ENCODE results near the gene MEAK7.

MEAK7 gene

GRCh38 chr16:84514295-84514873 is 9.9 kb upstream of the MEAK7 start:
- no peak for DNase-seq (ENCODE audit: extremely low spot score)
- CTCF ChIA-PET = interaction anchor here (0.6 to 13.3 kb wide), 7 partner anchors 8 to 237 kb away, joined by 3 to 172 read pairs (median 4); partner anchors contain the start of genes COTL1 and MEAK7
- POLR2A ChIA-PET = interaction anchor here (1.5 kb wide), 1 partner anchor 86 kb away, joined by 4 read pairs; no protein-coding TSS in a partner anchor
- TF ChIP-seq, protein P1, sequence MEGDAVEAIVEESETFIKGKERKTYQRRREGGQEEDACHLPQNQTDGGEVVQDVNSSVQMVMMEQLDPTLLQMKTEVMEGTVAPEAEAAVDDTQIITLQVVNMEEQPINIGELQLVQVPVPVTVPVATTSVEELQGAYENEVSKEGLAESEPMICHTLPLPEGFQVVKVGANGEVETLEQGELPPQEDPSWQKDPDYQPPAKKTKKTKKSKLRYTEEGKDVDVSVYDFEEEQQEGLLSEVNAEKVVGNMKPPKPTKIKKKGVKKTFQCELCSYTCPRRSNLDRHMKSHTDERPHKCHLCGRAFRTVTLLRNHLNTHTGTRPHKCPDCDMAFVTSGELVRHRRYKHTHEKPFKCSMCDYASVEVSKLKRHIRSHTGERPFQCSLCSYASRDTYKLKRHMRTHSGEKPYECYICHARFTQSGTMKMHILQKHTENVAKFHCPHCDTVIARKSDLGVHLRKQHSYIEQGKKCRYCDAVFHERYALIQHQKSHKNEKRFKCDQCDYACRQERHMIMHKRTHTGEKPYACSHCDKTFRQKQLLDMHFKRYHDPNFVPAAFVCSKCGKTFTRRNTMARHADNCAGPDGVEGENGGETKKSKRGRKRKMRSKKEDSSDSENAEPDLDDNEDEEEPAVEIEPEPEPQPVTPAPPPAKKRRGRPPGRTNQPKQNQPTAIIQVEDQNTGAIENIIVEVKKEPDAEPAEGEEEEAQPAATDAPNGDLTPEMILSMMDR (IDR thresholded peaks at IDR 0.05; ENCODE audit: control extremely low read depth, extremely low read depth, low read depth, missing control alignments) = no peak

GRCh38 chr16:84513666-84514065 is 9.2 kb upstream of the MEAK7 start:
- ChIA-PET CTCF (interaction anchor here (1.0 to 13.3 kb wide), 7 partner anchors 8 to 457 kb away, joined by 3 to 172 read pairs (median 4); partner anchors contain the start of genes COTL1 and MEAK7), POLR2A (interaction anchor here (1.5 kb wide), 1 partner anchor 87 kb away, joined by 4 read pairs; no protein-coding TSS in a partner anchor)
- TF ChIP-seq, protein P1 (IDR thresholded peaks at IDR 0.05; ENCODE audit: control extremely low read depth, extremely low read depth, low read depth, missing control alignments) = no peak
- DNase-seq (ENCODE audit: extremely low spot score) = no peak

GRCh38 chr16:84513123-84513522 is 8.7 kb upstream of the MEAK7 start:
- POLR2A ChIA-PET = no interaction called here
- TF ChIP-seq, protein P1 (IDR thresholded peaks at IDR 0.05; ENCODE audit: control extremely low read depth, extremely low read depth, low read depth, missing control alignments) = no peak
- no peak for DNase-seq (ENCODE audit: extremely low spot score)
- CTCF ChIA-PET = interaction anchor here (1.0 to 13.3 kb wide), 6 partner anchors 8 to 458 kb away, joined by 3 to 172 read pairs (median 6); partner anchors contain the start of genes COTL1 and MEAK7

DNA sequence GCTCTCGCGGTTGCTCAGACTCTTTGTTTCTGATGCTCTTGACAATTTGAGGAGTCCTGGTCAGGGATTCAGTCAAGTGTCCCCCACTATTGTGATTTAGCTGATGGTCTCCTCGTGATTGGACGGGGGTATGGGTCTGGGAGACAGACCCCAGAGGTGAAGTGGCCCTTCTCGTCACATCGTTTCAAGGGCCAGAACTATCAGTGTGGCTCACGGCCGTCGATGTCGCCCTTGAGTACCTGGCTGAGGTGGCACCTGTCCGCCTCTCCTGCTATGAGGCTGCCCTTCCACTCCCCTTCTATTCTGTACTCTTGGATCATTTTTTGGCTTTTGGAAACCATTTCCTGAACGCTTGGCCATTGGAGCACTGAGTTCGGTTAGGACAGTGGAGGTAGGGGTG is 7.4 kb upstream of the MEAK7 start:
- CTCF ChIA-PET = interaction anchor here (0.9 to 13.3 kb wide), 14 partner anchors 9 to 227 kb away, joined by 3 to 172 read pairs (median 5); partner anchors contain the start of gene COTL1
- TF ChIP-seq, protein P1 (IDR thresholded peaks at IDR 0.05; ENCODE audit: control extremely low read depth, extremely low read depth, low read depth, missing control alignments) = no peak
- no peak for DNase-seq (ENCODE audit: extremely low spot score)
- POLR2A ChIA-PET = no interaction called here

- POLR2A ChIA-PET = no interaction called here
- CTCF ChIA-PET = interaction anchor here (0.7 to 13.3 kb wide), 40 partner anchors 8 to 555 kb away, joined by 3 to 172 read pairs (median 5); partner anchors contain the start of genes COTL1 and KLHL36
- DNase-seq (ENCODE audit: extremely low spot score) = peak; percentile 67
- TF ChIP-seq, protein P1 (IDR thresholded peaks at IDR 0.05; ENCODE audit: control extremely low read depth, extremely low read depth, low read depth, missing control alignments) = peak; percentile 79
Observed at GRCh38 chr16:84511180-84511800, 6.8 kb upstream of the MEAK7 start.

- ChIA-PET POLR2A (no interaction called here), CTCF (interaction anchor here (1.0 to 13.3 kb wide), 7 partner anchors 31 to 553 kb away, joined by 3 to 172 read pairs (median 5); partner anchors contain the start of gene COTL1)
- TF ChIP-seq, protein P1 (IDR thresholded peaks at IDR 0.05; ENCODE audit: control extremely low read depth, extremely low read depth, low read depth, missing control alignments) = no peak
- no peak for DNase-seq (ENCODE audit: extremely low spot score)
Observed at GRCh38 chr16:84509032-84509950, 4.8 kb upstream of the MEAK7 start.
